GM21717 (cell line): ENCODE results near the gene ARL8B.
"Not testable (repeated sequence)": the region's sequence is repeated elsewhere in the genome, so short reads cannot be mapped to it uniquely, and the experiment has no call there.

ENCODE experiments used
- ATAC-seq: cut with Tn5 transposase; IDR thresholded peaks from one replicate; pipeline ENCODE4 v1.9.1; 2021; ENCODE audit warnings: mild to moderate bottlenecking, moderate library complexity; ENCODE audit not compliant: unreplicated experiment

The ARL8B gene

DNA sequence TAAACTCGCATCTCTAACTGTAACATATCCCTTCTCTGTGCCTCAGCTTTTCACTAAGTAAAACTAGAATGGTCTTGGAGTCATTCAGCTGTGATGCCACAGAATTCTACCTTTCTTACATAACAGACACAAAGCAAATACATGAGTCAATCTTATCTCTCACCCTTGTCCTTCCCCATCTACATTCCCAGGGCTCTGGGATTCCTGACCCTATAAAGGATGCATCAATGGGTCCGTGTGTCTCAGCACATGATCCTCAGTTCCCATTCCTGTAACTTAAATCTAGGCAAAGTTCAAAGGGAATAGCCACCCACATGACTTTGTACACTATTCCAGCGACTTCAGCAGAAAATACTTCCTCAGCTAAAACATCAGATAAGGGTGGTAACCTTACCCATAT, 11.8 kb upstream of the ARL8B start:
- ATAC-seq, result no peak

DNA sequence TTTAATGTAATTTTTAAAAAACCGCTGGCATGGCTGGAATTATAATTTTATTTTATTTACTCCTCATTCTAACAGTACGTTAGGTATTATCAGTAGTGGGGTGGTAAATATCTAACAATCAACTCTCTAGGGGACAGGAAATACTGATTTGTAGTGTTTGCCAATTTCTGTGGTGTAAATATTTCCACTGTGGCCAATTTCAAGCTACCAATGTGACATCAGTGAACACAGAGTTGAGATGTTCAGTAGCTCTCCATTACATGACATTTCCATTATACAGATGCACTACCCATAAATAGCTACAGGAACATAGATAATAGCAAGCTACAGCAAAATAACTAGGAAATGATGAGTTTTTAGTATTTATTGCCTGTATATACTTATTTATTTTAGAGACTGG, 10.0 kb upstream of the ARL8B start:
- ATAC-seq, result no peak

DNA sequence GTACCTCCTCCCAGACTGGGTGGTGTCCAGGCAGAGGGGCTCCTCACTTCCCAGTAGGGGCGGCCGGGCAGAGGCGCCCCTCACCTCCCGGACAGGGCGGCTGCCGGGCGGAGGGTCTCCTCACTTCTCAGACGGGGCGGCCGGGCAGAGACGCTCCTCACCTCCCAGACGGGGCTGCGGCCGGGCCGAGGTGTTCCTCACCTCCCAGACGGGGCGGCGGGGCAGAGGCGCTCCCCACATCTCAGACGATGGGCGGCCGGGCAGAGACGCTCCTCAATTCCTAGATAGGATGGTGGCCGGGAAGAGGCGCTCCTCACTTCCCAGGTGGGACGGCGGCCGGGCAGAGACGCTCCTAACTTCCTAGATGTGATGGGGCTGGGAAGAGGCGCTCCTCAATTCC, 8.4 kb upstream of the ARL8B start:
- not testable (repeated sequence) for ATAC-seq

DNA sequence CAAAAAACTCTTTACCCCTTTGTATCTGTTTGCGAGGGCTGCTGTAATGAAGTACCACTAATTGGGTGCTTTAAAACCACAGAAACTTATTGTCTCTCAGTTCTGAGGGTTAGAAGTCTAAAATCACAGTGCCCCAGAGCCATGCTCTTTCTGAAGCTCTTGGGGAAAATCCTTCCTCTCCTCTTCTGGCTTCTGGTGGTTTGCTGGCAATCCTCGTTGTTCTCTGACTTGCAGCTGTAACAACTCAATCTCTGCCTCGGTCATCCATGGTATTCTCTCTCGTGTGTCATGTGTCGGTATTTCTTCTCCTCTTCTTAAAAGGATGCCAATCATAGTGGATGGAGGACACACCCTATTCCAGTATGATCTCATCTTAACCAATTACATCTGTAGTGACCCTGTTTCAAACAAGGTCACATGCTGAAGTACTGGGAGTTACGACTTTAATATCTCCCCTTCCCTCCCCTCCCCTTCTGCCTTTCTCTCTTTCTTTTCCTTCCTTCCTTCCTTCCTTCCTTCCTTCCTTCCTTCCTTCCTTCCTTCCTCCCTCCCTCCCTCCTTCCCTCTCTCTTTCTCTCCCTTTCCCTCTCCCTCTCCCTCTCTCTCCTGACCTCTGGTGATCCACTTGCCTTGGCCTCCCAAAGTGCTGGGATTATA, 6.5 kb upstream of the ARL8B start:
- peak; percentile 77 for ATAC-seq

DNA sequence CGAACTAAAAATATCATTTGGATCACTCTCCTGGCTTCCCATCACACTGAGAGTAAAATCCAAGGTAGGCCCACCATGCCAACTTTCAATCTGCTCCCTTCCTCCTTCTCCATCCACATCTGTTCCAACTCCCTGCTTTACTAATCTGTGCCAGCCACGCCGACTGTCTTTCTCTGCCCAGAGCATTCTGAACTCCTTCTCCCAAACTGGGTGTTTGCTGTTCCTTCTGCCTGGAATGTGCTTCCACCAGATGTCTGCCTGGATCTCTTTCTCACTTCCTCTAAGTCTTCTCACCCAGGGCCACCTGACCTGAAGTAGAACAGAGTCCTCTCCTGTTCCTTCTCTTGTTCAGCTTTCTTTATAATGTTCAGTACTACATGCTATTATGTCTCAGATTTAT, 5.6 kb upstream of the ARL8B start:
- no peak for ATAC-seq

DNA sequence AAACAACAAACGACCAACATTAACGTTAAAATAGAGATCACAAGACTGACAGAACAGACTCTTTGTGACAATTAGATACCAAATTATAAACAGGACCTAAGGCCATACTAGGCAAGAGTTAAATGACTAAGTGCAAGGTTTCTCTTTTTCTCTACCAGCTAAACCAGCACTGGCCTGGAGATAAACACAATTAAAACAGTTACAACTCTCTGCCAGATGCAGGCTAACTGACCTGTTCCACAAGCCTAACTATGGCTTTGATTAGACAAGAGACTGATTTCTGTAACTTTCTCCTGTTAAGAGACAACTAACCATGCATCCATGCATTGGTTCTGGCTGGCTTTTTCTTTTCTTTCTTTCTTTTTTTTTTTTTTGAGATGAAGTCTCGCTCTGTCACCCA, 1.6 kb upstream of the ARL8B start:
- no peak for ATAC-seq

DNA sequence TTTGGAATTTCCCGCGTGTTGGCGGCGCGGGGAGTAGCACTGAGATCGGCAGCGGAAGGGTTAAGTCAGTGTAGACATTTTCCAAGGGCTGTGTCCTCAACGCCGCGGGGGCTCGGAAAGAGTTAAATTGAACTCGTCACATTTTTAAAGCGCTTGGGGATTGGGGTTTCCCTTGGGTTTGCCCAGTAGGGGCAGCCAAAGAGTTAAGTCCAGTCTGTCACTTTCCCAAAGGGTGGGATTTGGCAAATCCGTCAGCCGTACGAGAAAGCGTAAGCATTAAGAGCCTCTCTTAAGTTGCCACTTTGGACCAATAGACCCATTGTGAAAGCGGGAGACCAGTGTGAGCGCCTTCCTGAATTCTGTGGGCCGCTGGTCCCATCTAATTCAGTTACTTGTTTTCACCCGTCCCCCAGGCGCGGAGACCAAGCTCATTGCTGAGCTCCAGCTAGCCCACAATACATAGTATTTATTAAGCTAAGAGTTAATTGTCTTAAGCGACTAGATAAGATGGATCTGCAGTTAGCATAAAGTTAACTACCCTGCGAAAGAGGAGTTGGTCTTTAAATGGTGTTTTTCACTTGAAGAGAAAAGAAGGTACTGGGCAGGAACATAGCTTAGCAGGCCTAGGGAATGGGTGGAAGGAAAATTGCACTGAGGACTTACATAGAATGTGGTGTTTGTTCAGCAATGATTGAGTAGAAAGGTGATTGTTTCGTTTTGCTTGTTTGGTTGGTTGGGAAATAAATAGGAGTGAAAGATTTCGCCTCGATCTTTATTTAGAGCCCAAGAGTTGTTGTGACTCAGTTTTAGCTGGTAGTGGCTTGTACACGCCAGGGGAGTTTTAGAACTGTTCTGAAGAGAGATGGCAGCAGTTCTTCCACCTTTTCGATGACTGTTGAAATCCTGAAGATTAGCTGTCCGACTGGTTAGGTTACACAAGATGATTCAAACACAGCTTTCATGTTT, 932 bp downstream of the ARL8B start:
- peak; percentile 24 for ATAC-seq

DNA sequence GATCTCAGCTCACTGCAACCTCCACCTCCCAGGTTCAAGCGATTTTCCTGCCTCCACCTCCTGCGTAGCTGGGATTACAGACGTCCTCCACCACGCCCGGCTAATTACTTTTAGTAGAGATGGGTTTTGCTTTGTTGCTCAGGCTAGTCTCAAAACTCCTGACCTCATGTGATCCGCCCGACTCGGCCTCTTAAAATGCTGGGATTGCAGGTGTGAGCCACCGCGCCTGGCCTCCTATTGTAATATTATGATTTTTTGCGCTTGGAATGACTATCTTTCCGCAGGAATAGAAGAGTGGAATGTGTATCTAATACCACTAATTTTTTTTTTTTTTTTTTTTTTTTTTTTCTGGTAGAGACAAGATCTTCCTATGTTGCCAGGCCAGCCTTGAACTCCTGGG, 1.8 kb downstream of the ARL8B start:
- no peak for ATAC-seq

DNA sequence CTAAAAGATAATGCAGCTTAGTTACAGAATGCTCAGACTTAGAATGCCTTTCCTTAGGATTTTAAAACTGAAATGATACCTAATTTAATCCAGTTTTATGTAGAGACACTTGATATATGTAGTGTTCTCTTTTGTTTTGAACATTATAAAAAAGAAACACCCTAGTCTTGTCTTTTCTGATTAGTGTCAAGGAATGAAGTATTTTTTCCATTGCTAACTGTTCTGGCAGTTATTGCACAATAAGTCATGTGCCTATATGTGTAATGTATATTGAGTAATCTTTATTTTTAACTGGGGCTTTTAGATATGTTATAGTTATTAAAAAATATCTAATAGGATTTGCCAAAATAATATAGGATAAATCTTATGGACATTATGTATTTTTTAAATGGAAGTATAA, 4.5 kb downstream of the ARL8B start:
- ATAC-seq, result no peak

DNA sequence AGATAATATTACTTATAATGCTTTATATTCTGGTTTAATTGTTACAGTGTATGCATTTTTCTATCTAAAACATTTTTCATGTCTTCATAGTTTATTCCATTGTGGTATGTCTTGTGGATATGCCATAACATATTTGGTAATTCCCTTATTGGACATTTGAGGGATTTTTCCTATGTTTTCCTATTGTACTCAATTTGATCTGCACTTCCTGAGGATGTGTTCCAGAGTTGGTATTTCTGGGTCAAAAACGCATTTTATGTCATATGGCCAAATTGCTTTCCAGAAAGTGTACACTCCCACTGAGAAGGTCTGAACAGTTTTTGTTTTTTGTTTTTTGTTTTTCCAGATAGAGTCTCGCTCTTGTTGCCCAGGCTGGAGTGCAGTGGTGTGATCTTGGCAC, 6.8 kb downstream of the ARL8B start:
- ATAC-seq, result no peak

DNA sequence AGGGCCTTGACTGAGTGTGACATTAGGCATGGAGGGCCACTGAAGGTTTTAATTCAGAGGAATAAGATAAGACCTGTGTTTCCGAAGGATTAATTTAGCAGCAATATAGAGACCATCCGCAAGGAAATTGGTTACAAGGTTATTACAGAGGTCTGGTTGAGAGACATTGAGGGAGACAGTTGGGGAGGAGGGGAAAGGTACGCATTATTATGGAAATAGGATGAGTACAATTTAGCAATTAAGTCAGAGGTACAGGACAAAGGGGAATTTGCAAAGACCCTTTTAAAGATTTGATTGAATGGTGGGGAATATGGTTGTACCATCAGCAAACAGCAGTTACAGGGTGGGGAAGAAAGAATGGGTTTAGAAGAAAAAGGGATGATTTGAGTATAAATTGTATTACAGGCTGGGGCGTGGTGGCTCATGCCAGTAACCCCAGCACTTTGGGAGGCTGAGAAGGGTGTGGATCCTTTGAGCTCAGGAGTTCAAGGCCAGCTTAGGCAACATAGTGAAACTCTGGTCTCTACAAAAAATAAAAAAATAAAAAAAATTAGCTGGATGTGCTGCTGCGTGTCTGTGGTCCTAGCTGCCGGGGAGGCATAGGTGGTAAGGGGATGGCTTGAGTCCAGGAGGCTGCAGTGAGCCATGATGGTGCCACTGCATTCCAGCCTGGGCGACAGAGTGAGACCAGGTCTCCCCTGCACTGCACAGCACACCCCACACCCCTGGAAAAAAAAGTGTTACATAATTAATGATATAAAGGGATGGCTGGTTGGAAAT, 11.3 kb downstream of the ARL8B start:
- no peak for ATAC-seq

DNA sequence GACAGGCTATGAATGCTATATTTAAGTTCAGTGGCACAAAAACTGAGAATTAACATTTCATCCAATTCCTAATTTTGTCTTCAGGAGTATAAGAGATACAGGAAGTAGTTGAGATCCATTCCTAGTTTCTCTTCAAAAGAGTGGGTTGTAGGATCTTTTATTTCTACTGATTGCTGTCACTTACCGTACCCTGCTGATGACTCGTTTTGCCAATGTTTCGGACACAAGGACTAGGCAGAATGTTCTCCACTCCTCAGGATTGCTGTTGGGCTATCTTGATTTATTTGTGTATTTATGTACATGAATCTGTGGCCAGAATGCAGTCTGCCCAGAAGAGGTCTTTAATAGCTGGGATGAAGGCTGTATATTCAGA, 11.9 kb downstream of the ARL8B start:
- ATAC-seq, result no peak

DNA sequence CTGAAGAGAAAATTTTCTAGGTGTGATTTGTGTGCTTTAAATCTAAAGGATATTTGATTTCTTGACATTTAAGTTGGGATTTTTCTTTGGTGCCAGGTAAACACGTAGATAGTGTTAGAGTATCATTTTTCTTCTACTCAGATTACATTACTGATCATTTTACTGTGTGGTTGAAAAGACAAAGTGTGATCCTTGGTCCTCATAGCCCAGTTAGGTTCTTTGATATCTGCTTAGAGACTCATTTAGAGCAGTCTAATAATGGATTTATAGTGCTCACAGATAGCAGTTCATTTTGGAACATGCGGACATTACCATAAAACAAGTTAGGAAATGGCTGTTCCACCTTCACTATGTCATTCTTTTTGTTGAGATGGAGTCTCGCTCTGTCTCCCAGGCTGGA, 12.4 kb downstream of the ARL8B start:
- ATAC-seq, result no peak

DNA sequence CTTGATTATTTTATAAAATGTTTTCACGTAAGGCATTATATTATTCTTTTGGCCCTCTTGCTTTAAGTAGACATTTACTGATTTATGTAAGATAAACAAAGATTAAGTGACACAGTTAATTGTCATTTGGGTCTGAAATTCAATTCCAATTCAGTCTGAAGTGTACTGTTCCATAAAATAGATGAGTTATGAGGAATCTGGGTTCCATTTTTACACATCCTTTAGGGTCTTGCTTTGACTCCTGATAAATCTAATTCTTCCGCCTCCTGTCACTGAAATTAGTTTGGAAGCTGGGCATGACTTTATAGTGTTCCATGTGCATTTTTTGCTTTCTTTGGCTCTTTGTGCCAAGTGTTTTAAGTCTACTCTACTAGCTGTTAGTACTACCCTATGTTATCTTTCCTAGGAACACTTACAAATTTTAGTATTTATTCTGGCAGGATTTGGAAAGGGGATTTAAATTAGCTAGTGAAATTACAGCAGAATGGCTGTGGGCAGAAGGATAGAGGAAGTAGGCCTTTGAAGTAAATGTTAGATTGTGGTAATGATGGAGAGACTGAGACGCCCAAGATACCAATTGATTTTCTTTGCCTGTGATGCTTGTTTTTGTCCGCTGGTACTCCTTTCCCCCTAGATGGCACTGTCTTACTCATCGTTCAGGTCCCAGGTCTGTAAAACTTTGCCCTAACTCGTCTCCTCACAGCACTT, 14.3 kb downstream of the ARL8B start:
- peak; percentile 69 for ATAC-seq

DNA sequence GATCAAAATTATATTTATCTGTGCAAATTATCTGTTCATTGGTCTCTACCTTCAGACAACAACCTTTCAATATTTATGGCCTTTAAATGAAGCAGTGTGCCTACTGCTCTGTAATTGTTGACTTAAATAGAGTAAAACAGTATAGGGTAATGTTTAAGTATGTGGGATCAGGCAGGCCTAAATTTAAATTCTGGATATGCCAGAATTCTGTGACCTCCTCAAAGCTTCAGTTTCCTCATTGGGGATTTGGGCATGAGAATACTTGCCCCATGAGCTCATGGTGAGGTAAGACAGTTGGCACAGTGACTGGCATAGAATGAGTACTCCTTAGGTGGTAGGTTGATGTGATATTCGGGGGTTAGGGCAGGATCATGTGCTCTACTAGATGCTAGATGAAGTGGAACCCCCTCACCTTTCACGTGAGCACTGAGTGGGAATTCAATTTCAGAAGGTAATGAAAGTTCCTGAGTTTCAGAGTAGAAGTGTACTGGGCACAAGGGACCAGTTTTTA, 14.9 kb downstream of the ARL8B start:
- no peak for ATAC-seq

DNA sequence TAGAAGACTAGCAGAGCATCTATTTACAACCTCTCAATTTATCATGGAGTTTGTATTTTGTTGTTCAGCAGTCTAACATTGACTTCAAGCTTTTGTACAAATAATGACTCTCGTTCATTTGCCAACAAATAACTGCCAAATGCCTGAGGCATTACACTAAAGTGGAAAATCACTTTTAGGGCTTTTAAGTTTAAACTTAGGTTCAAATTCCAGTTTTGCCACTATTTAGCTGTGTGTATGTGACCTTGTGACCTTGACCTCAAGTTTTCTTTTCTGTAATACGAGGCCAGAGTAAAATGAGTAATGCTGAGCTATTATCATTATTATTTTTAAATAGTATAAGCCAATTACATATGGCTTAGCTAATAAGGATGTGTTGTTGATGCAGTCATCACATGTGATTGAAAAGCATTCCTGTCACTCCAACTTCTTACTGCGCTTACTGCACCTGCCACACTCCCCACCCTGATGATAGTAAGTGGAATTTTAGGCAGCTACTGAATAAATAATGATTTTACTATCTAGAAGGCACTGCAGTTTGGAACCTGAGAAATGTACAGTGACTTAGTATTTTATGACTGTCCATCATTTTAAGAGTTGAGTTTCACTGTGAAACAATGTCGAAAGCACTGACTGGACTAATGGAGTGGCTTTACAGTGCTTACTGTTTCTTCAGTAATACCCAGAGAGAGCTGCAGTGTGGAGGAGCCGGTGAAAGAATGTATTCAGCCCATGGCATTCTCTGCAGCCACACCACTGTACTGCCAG, 16.3 kb downstream of the ARL8B start:
- no peak for ATAC-seq

DNA sequence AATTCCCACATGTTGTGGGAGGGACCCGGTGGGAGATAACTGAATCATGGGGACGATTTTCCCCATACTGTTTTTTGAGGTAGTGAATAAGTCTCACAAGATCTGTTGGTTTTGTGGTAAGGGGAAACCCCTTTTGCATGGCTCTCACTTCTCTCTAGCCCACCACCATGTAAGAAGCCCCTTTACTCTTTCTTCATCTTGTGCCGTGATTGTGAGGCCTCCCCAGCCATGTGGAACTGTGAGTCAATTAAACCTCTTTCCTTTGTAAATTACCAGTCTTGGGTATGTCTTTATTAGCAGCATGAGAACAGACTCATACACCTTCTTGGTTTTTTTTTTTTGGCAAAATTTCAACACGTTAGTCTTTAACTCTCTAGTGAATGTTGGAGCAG, 18.1 kb downstream of the ARL8B start:
- ATAC-seq, result peak; percentile 46

DNA sequence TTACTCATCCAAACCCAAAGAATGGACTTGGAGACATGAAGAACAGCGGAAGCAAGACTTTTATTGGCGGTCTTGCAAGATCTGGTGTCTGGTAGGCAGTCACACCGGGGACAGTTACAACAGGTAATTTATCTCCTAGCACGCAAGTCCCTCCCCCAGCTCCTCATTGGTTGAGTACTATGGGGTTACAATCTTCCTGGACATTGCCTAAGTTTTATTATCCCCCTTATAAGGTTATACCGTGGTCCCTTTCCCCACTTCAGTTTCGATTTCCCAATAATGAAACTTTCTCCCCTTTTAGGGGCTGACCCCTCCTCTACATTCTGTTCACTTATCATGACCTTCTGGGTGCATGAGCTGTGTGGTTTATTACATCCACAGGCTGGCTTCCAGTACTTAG, 18.7 kb downstream of the ARL8B start:
- ATAC-seq, result no peak

DNA sequence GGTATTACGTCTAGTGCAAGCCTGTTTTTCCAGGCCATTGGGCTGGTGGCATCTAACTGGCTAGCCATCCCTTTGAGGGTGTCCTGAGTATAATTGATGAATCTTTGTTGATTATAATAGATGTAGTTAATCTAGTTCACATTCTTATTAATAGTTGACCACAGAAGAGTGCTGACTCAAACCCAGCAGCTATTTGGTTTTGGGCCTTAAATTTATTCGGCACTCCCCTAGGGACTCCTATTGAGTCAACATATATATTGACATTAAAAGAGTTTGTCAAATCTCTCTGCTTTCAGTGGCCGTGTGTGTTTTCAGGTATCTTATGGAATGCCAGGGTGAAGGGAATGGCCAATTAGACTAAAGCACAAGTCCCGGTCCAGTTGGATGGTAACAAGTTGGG, 19.7 kb downstream of the ARL8B start:
- ATAC-seq, result no peak

DNA sequence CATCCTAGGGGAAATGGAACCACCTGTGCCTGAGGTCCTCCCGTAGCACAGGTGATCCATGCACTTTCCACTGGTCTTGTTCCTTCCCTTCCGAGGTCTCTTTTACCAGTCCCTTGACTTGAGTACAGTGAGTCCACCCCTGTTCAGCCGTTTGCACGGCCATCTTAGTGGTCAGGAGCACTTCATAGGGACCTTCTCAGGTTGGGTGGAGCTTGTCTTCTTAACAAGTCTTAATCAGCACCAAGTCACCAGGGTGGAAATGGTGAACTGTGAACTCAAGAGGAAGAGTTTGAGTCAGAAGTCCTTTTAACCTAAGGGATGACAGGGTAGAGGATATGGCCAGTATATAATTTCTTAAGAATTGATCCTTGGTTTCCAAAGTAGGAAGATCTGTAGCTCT, 21.4 kb downstream of the ARL8B start:
- ATAC-seq, result no peak
